ENCODE data around the gene MUC20. TPM values are rescaled to one million over a fixed set of nuclear protein-coding genes. Genes with fewer than 3 reads are reported as not detected.

Gene MUC20
- total and polyA plus RNA-seq, 2 of the 13 experiments (the other 11 are each of a cell fraction or from before 2014, with no cell fraction given): 0.24 to 0.83 TPM

- Histone ChIP-seq H3K27me3 (ENCODE audit: control insufficient read depth in 1 of 2, insufficient read depth in 2 of 2, low read length in 2 of 2) (peaks cover 7 to 33% of the 10 kb centered on the region in 2 experiments; a peak in 4 of 5 replicates), H3K9ac (ENCODE audit: insufficient read depth, low read depth, low read length) (no peak overlapping the region), H3K4me2 (ENCODE audit: low read depth, low read length) (no peak overlapping the region), H3K79me2 (ENCODE audit: insufficient read depth, low read length) (no peaks in the 10 kb centered on the region), H3K27ac (ENCODE audit: extremely low read length, insufficient read depth, low read length) (no peak overlapping the region), H3K4me1 (ENCODE audit: insufficient read depth, low read length) (no peaks in the 10 kb centered on the region), H2AFZ (ENCODE audit: low read length) (no peak overlapping the region), H3K36me3 (replicated peaks in 1 of 2; ENCODE audit: control insufficient read depth in 1 of 2, insufficient read depth in 2 of 2, low read length in 2 of 2) (no peaks in the 10 kb centered on the region), H3K9me3 (ENCODE audit: low read length) (no peaks in the 10 kb centered on the region), H3K4me3 (replicated peaks in 1 of 3; ENCODE audit: insufficient read depth in 1 of 3, low read depth in 2 of 3, low read length in 3 of 3) (no peak overlapping the region), H4K20me1 (ENCODE audit: insufficient read depth, low read length) (no peaks in the 10 kb centered on the region)
- no peak for FAIRE-seq
- DNase-seq (ENCODE audit: low spot score): no peak
- POLR2A ChIA-PET: no interaction called here
- in situ Hi-C loops (cut with HindIII; ENCODE audit: extremely low pct_ligation_motif_present, low pct_unique_long_range_greater_than_20kb) (no loop called here), intact Hi-C loops (cut with micrococcal nuclease; ENCODE audit: unreplicated experiment) (no loop called here)
- WGBS (ENCODE audit: low lambda C conversion rate): 13% methylated on average over 14 of the region's 17 CpGs
- BruUV-seq (replicated peaks): no TSS peak
- TF ChIP-seq ATF5 (CRISPR knock-in tag; IDR thresholded peaks at IDR 0.05; ENCODE audit: low read depth) (no peak), TEAD2 (CRISPR knock-in tag; IDR thresholded peaks at IDR 0.05) (no peak), BCL3 (CRISPR knock-in tag; IDR thresholded peaks at IDR 0.05) (no peak), MED8 (CRISPR knock-in tag; IDR thresholded peaks at IDR 0.05; ENCODE audit: insufficient replicate concordance) (no peak), ZEB1 (IDR thresholded peaks at IDR 0.05; ENCODE audit: insufficient replicate concordance, low read depth) (no peak), ZFP1 (CRISPR knock-in tag; IDR thresholded peaks at IDR 0.05) (no peak), SIX1 (CRISPR knock-in tag; IDR thresholded peaks at IDR 0.05; ENCODE audit: borderline replicate concordance) (no peak), ZNF777 (CRISPR knock-in tag; IDR thresholded peaks at IDR 0.05) (no peak)
- no peak for ATAC-seq
- CTCF ChIA-PET (ENCODE audit: low intra/inter-chr PET ratio, low total read pairs): no interaction called here
Observed at GRCh38 chr3:195768831-195769303, 48.1 kb downstream of the MUC20 start.

All from HepG2 (cell line).